A549 (cell line): ENCODE results near the gene PRDM15. TPM values are rescaled to one million over a fixed set of nuclear protein-coding genes. Genes with fewer than 3 reads are reported as not detected.

Source experiments
- ATAC-seq, 2 experiments: fragments of 200-7000 bp in 1 of 2; fragments of >200 bp in 1 of 2; cut with Nextera tagmentation in 1 of 2; cut with Tn5 transposase in 1 of 2; 3 replicates each; pipeline versions ENCODE4 v1.8.0 to v1.9.1; 2018 to 2020; ENCODE audit warnings: mild to moderate bottlenecking in 1 of 2, moderate library complexity in 1 of 2
- CTCF ChIA-PET: fragments of 300-600 bp; sonication (Branson Sonifier 250); formaldehyde crosslinking; extraction: SDS; loops from one replicate; lab custom pipeline; 2021; ENCODE audit warnings: antibody characterized with exemption, inconsistent platforms; lab: Yijun Ruan, JAX
- POLR2A ChIA-PET: fragments of 350-600 bp; formaldehyde crosslinking; extraction: SDS; loops from one replicate; lab custom pipeline; 2021; ENCODE audit warnings: antibody characterized with exemption, inconsistent platforms; lab: Yijun Ruan, JAX
- DNase-seq, 2 experiments: peaks; one replicate each; pipeline versions ENCODE4 v3.0.0 to v3.0.0-alpha.2; 2011 to 2016; ENCODE audit warnings: low read depth in 1 of 2, low spot score in 1 of 2
- FAIRE-seq: peaks from 2 replicates; lab custom pipeline; 2011; peaks lifted over from hg19 to GRCh38; lab: Jason Lieb, UNC
- H3K27ac ChIP-seq, 2 experiments: fragments of >200 bp; sonication (Bioruptor Twin); formaldehyde crosslinking; 3 replicates each; pipeline ENCODE4 v1.5.1; 2016 to 2017
- H3K4me1 ChIP-seq: fragments of >200 bp; sonication (Bioruptor Twin); formaldehyde crosslinking; 3 replicates; pipeline ENCODE4 v1.6.1; 2016
- H3K4me2 ChIP-seq: fragments of >200 bp; sonication (Bioruptor Twin); formaldehyde crosslinking; 3 replicates; pipeline ENCODE4 v1.6.1; 2016
- H3K4me3 ChIP-seq: fragments of >200 bp; sonication (Bioruptor Twin); formaldehyde crosslinking; 3 replicates; pipeline ENCODE4 v1.5.1; 2016
- H3K9me3 ChIP-seq: fragments of >200 bp; sonication (Bioruptor Twin); formaldehyde crosslinking; 3 replicates; pipeline ENCODE4 v1.6.1; 2016
- CBX8 ChIP-seq: fragments of 200-600 bp; sonication (generic); IDR thresholded peaks from 2 replicates; pipeline ENCODE4 v1.6.1; 2016
- CHD2 ChIP-seq: fragments of 150-350 bp; IDR thresholded peaks from 2 replicates; pipeline ENCODE4 v1.6.1; 2014; ENCODE audit warnings: low read length; ENCODE audit not compliant: partially characterized antibody
- CHD4 ChIP-seq: fragments of 200-600 bp; sonication (generic); IDR thresholded peaks from 2 replicates; pipeline ENCODE4 v1.6.1; 2016; ENCODE audit warnings: antibody characterized with exemption, mild to moderate bottlenecking, borderline replicate concordance
- EP300 ChIP-seq, 2 experiments: fragments of >200 bp; sonication (Bioruptor Twin); formaldehyde crosslinking; IDR thresholded peaks; 2 replicates in 1 of 2; 3 replicates in 1 of 2; pipeline ENCODE4 v1.6.1; 2016 to 2017
- FOSB ChIP-seq: fragments of 250-450 bp; sonication (Bioruptor Pico); IDR thresholded peaks from 2 replicates; pipeline ENCODE4 v1.5.0; 2020; ENCODE audit warnings: mild to moderate bottlenecking, moderate library complexity
- GATA3 ChIP-seq: IDR thresholded peaks from 2 replicates; pipeline ENCODE4 v1.6.1; 2012; ENCODE audit warnings: borderline replicate concordance
- HDAC2 ChIP-seq: fragments of 200-600 bp; sonication (generic); IDR thresholded peaks from 2 replicates; pipeline ENCODE4 v1.6.1; 2016
- HOXB13 ChIP-seq: fragments of 250-450 bp; sonication (Bioruptor Pico); IDR thresholded peaks from 2 replicates; pipeline ENCODE4 v1.5.0; 2020; ENCODE audit warnings: low read depth, mild to moderate bottlenecking, moderate library complexity
- KDM1A ChIP-seq: fragments of 200-600 bp; sonication (generic); IDR thresholded peaks from 2 replicates; pipeline ENCODE4 v1.6.1; 2016; ENCODE audit warnings: low read depth, mild to moderate bottlenecking
- MYC ChIP-seq: IDR thresholded peaks from 2 replicates; pipeline ENCODE4 v1.6.1; 2012; ENCODE audit warnings: mild to moderate bottlenecking, inconsistent platforms, low read length, improper control_type of control experiment, borderline replicate concordance
- NFE2L2 ChIP-seq: fragments of 150-350 bp; conservative IDR thresholded peaks from 2 replicates; pipeline ENCODE4 v1.6.1; 2014; ENCODE audit warnings: low read length
- POLR2A ChIP-seq: IDR thresholded peaks from 2 replicates; pipeline ENCODE4 v1.6.1; 2012; ENCODE audit warnings: mild to moderate bottlenecking, low read length
- POLR2AphosphoS2 ChIP-seq: conservative IDR thresholded peaks from 2 replicates; pipeline ENCODE4 v1.6.1; 2012; ENCODE audit warnings: low read length, improper control_type of control experiment, inconsistent platforms
- RCOR1 ChIP-seq: fragments of 150-350 bp; IDR thresholded peaks from 2 replicates; pipeline ENCODE4 v1.6.1; 2014; ENCODE audit warnings: antibody characterized with exemption, low read length, low read depth
- RFX5 ChIP-seq: fragments of 450-650 bp; IDR thresholded peaks from 2 replicates; pipeline ENCODE4 v1.7.1; 2014; ENCODE audit warnings: antibody characterized with exemption, mild to moderate bottlenecking, moderate library complexity
- RNF2 ChIP-seq: fragments of 200-600 bp; sonication (generic); IDR thresholded peaks from 2 replicates; pipeline ENCODE4 v1.6.1; 2016; ENCODE audit warnings: low read depth, mild to moderate bottlenecking, antibody characterized with exemption, moderate library complexity, borderline replicate concordance
- SREBF2 ChIP-seq: fragments of 450-650 bp; IDR thresholded peaks from 2 replicates; pipeline ENCODE4 v1.6.1; 2014; ENCODE audit warnings: mild to moderate bottlenecking, moderate library complexity
- ZC3H11A ChIP-seq: fragments of 450-650 bp; IDR thresholded peaks from 2 replicates; pipeline ENCODE4 v1.6.1; 2014; ENCODE audit warnings: antibody characterized with exemption, mild to moderate bottlenecking
- ZNF302 ChIP-seq: fragments of 250-450 bp; sonication (Bioruptor Pico); IDR thresholded peaks from 2 replicates; pipeline ENCODE4 v1.9.0; 2021; ENCODE audit warnings: inconsistent platforms, mild to moderate bottlenecking, moderate library complexity
- WGBS: methylation state at CpG from one replicate; pipeline ENCODE4 v1.1.6; 2017; ENCODE audit errors: missing lambda C conversion rate; 5-methylcytosine and 5-hydroxymethylcytosine counted together
- polyA plus RNA-seq, 4 experiments: library from polyadenylated mRNA; depleted of rRNA in 3 of 4; stranded (reverse); fragments of >200 nt; fragmentation: RNase III in 1 of 4; extraction: RNeasy Plus Mini Kit Qiagen cat#74134 plus additional on column Dnase treatment in 1 of 4; gene quantifications; 2 replicates in 3 of 4; 3 replicates in 1 of 4; pipeline ENCODE4 v1.2.3, GENCODE V29; 2011 to 2017
- TF ChIP-seq, protein P1 (sequence below): fragments of 150-350 bp; IDR thresholded peaks from 2 replicates; pipeline ENCODE4 v1.6.1; 2014; ENCODE audit warnings: low read depth, mild to moderate bottlenecking, low read length
- TF ChIP-seq, protein P2 (sequence below): IDR thresholded peaks from 2 replicates; pipeline ENCODE4 v1.6.1; 2012
- TF ChIP-seq, protein P3 (sequence below): IDR thresholded peaks from 2 replicates; pipeline ENCODE4 v1.6.1; 2012

Gene PRDM15
- polyA plus RNA-seq, 2 of the 4 experiments (the other 2 are of a cell fraction) = 4.5 to 6.1 TPM

DNA sequence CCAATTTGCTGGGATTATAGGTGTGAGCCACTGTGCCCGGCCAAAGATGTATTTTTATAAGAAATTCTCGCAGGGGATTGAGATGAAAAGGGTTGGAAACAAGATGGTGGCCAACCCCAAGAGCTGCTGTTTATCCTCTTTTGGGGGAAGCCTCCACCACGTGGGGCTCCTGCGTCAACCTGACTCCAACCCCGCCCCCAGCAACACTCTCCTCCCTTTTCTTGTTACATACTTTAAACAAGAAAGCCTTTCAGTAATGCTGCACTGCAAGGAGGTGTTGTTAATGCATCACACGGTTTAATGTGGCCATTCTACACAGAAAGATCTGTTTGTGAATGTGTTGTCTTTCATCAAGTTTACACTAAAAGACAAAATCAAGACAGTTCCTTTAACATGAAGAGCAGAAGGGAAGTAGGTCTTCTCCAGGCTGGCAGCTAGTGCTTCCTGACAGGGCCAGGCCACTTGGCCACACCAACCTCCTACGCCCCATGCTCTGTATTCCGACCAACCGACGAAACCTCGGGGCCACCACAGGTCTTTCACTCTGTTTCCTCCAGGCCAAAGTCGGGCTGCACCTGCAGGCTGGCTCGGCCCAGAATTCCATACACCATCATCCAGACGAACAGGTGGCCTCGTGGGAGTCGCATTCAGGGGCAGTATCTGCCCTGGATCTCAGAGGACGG lies 48.7 kb upstream of the PRDM15 start:
- ATAC-seq (no peak), FAIRE-seq (no peak), DNase-seq (no peak)
- 94% methylated on average over 16 of the region's 17 CpGs for WGBS
- no peaks in the 10 kb centered on the region for H3K9me3 ChIP-seq
- TF ChIP-seq, protein P1, sequence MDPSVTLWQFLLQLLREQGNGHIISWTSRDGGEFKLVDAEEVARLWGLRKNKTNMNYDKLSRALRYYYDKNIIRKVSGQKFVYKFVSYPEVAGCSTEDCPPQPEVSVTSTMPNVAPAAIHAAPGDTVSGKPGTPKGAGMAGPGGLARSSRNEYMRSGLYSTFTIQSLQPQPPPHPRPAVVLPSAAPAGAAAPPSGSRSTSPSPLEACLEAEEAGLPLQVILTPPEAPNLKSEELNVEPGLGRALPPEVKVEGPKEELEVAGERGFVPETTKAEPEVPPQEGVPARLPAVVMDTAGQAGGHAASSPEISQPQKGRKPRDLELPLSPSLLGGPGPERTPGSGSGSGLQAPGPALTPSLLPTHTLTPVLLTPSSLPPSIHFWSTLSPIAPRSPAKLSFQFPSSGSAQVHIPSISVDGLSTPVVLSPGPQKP = no peak
- no peak for TF ChIP-seq RCOR1
- TF ChIP-seq MYC = no peak
- no peak for TF ChIP-seq KDM1A
- no peak for TF ChIP-seq ZC3H11A
- TF ChIP-seq, protein P2, sequence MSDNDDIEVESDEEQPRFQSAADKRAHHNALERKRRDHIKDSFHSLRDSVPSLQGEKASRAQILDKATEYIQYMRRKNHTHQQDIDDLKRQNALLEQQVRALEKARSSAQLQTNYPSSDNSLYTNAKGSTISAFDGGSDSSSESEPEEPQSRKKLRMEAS = no peak
- no peak for TF ChIP-seq ZNF302
- TF ChIP-seq SREBF2 = no peak
- TF ChIP-seq, protein P3, sequence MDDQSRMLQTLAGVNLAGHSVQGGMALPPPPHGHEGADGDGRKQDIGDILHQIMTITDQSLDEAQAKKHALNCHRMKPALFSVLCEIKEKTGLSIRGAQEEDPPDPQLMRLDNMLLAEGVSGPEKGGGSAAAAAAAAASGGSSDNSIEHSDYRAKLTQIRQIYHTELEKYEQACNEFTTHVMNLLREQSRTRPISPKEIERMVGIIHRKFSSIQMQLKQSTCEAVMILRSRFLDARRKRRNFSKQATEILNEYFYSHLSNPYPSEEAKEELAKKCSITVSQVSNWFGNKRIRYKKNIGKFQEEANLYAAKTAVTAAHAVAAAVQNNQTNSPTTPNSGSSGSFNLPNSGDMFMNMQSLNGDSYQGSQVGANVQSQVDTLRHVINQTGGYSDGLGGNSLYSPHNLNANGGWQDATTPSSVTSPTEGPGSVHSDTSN = no peak
- no peak for TF ChIP-seq CHD4
- TF ChIP-seq EP300 (IDR thresholded peaks at IDR 0.05) = no peak
- TF ChIP-seq HOXB13 = no peak
- no peak for TF ChIP-seq NFE2L2
- TF ChIP-seq RFX5 = no peak
- CTCF ChIA-PET = interaction anchor here (1.5 kb wide), 1 partner anchor 111 kb away, joined by 5 read pairs; no protein-coding TSS in a partner anchor
- no peak overlapping the region for H3K4me3 ChIP-seq
- H3K4me2 ChIP-seq = no peak overlapping the region
- no peak overlapping the region for H3K27ac ChIP-seq
- peaks cover 32% of the 10 kb centered on the region for H3K4me1 ChIP-seq
- POLR2A ChIA-PET = no interaction called here

DNA sequence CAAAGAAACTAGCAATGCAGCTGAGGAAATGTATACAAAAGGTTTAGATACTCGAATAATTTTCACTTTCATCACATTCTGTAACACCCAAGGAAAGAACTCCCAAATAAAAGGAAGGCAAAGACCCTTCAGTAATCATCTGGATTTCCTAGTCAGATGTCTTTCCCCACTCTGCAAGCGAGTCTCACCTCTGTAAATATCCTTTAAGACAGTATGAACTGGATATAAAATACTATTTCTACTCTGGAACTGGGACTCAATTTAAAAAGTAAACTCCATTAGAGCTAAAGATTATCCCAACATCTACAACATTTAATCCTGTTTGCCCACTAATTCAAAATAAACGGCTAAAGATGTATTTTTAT lies 47.6 kb upstream of the PRDM15 start:
- ChIA-PET CTCF (no interaction called here), POLR2A (no interaction called here)
- peak overlapping the region in 1 of 2 experiments; percentile 64; a peak in 3 of 6 replicates for H3K27ac ChIP-seq
- WGBS = 37% methylated on average over 3 of the region's 3 CpGs
- TF ChIP-seq RNF2 (no peak), CHD2 (no peak), POLR2A (no peak), CBX8 (no peak), HDAC2 (no peak), SREBF2 (no peak), CHD4 (no peak), POLR2AphosphoS2 (no peak), HOXB13 (no peak)
- ATAC-seq (no peak), FAIRE-seq (no peak), DNase-seq (no peak)
- no peak overlapping the region for H3K4me3 ChIP-seq
- H3K4me2 ChIP-seq = peak overlapping the region; percentile 39
- H3K4me1 ChIP-seq = peaks cover 22% of the 10 kb centered on the region
- no peaks in the 10 kb centered on the region for H3K9me3 ChIP-seq

DNA sequence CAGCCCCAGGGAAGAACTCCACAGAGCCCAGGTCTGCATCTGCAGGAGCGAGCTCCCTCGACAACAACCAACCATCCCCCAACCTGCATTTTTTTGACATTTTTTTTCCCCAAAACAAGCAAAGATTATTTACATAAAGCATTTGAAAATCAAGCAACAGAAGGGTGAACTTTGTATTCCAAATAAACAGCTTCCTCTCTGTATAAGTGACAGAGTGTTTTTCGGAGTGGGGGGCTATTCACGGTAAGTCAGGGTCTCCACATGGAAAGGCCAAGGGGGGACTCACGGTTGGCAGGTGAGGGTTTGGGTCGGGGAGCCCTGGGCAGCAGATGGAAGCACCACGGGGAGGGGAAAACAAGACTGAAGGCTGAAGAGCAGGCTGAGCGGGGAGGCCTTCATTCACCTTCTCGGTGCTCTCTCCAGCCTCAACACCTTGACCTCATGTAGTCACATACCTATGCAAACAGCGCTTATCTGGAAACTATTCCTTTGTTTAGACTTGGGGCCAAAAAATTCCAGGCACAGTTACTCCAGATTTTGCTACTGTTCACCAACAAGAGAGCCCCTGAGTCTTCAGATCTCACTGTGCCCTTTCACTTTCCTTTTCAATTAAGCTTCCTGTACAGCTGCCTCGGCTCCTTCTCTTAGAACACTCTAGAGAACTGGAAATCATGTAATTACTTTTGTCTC lies 47.1 kb upstream of the PRDM15 start:
- ATAC-seq (peak in 1 of 2 experiments; percentile 38; a peak in 2 of 6 replicates), FAIRE-seq (no peak), DNase-seq (no peak)
- Histone ChIP-seq H3K4me1 (peaks cover 18% of the 10 kb centered on the region), H3K4me2 (peak overlapping the region; percentile 39), H3K9me3 (no peaks in the 10 kb centered on the region), H3K4me3 (no peak overlapping the region), H3K27ac (peak overlapping the region in 1 of 2 experiments; percentile 64; a peak in 3 of 6 replicates)
- 63% methylated on average over 11 of the region's 11 CpGs for WGBS
- POLR2A ChIA-PET = no interaction called here
- CTCF ChIA-PET = interaction anchor here (0.8 kb wide), 1 partner anchor 110 kb away, joined by 3 read pairs; no protein-coding TSS in a partner anchor
- no peak for TF ChIP-seq POLR2AphosphoS2
- no peak for TF ChIP-seq SREBF2
- TF ChIP-seq GATA3 = no peak
- TF ChIP-seq FOSB (CRISPR knock-in tag) = no peak
- no peak for TF ChIP-seq HDAC2
- TF ChIP-seq KDM1A = no peak
